SK-N-SH (cell line): ENCODE measurements around the gene WDR93. TPM values are rescaled to one million over a fixed set of nuclear protein-coding genes. Genes with fewer than 3 reads are reported as not detected.

Experiments
- CTCF ChIA-PET: fragments of 300-600, 350-600 bp; formaldehyde crosslinking; extraction: SDS; loops from one replicate; lab custom pipeline; 2021; lab: Yijun Ruan, JAX
- POLR2A ChIA-PET: fragments of 350-600 bp; sonication (Branson Sonifier 250); formaldehyde crosslinking; extraction: SDS; loops from one replicate; lab custom pipeline; 2020; ENCODE audit warnings: antibody characterized with exemption, inconsistent platforms; lab: Yijun Ruan, JAX
- DNase-seq: peaks from one replicate; pipeline ENCODE4 v3.0.0; 2012
- H2AFZ ChIP-seq: fragments of 200-600 bp; sonication (generic); 2 replicates; pipeline ENCODE4 v1.8.1; 2016; ENCODE audit warnings: antibody characterized with exemption, mild to moderate bottlenecking, low read depth
- H3F3A ChIP-seq: fragments of 200-600 bp; sonication (generic); replicated peaks from 2 replicates; pipeline ENCODE3; 2016; ENCODE audit warnings: antibody characterized with exemption, mild to moderate bottlenecking; ENCODE audit not compliant: insufficient read depth
- H3K27ac ChIP-seq, 2 experiments: fragments of 200-500 bp in 1 of 2; fragments of 200-600 bp in 1 of 2; sonication (Bioruptor generic) in 1 of 2; sonication (generic), shearing (Covaris generic) in 1 of 2; 2 replicates each; pipeline versions ENCODE4 v1.5.1 to v1.6.1; 2014 to 2016; ENCODE audit warnings: low read depth in 2 of 2, inconsistent platforms in 1 of 2, low read length in 1 of 2, mild to moderate bottlenecking in 1 of 2, mixed read lengths in 1 of 2
- H3K27me3 ChIP-seq: fragments of 200-600 bp; sonication (generic), shearing (Covaris generic); 2 replicates; pipeline ENCODE4 v1.6.1; 2016; ENCODE audit warnings: mixed run types; ENCODE audit not compliant: insufficient read depth
- H3K36me3 ChIP-seq, 2 experiments: fragments of 200-500 bp in 1 of 2; fragments of 200-600 bp in 1 of 2; sonication (Bioruptor generic) in 1 of 2; sonication (generic) in 1 of 2; replicated peaks in 1 of 2; 2 replicates each; pipeline versions ENCODE3 to v1.5.1; 2014 to 2016; ENCODE audit warnings: low read length in 1 of 2, mild to moderate bottlenecking in 1 of 2; ENCODE audit not compliant: insufficient read depth in 2 of 2, control insufficient read depth in 1 of 2
- H3K4me1 ChIP-seq, 2 experiments: fragments of 200-500 bp in 1 of 2; fragments of 200-600 bp in 1 of 2; sonication (Bioruptor generic) in 1 of 2; sonication (generic), shearing (Covaris generic) in 1 of 2; 2 replicates each; pipeline versions ENCODE4 v1.5.1 to v1.6.1; 2014 to 2016; ENCODE audit warnings: low read depth in 1 of 2, low read length in 1 of 2, mixed run types in 1 of 2; ENCODE audit not compliant: insufficient read depth in 2 of 2, control insufficient read depth in 1 of 2
- H3K4me2 ChIP-seq: fragments of 200-600 bp; sonication (generic), shearing (Covaris generic); 2 replicates; pipeline ENCODE4 v1.6.1; 2017; ENCODE audit warnings: mixed run types
- H3K4me3 ChIP-seq, 2 experiments: fragments of 200-500 bp in 1 of 2; fragments of 200-600 bp in 1 of 2; sonication (Bioruptor generic) in 1 of 2; sonication (generic), shearing (Covaris generic) in 1 of 2; 2 replicates each; pipeline versions ENCODE4 v1.5.1 to v1.8.1; 2014 to 2016; ENCODE audit warnings: low read depth in 2 of 2, inconsistent platforms in 1 of 2, low read length in 1 of 2, mild to moderate bottlenecking in 1 of 2, mixed read lengths in 1 of 2, moderate library complexity in 1 of 2
- H3K79me2 ChIP-seq: fragments of 200-600 bp; sonication (generic); 2 replicates; pipeline ENCODE4 v1.8.1; 2017; ENCODE audit warnings: mild to moderate bottlenecking; ENCODE audit not compliant: insufficient read depth
- H3K9ac ChIP-seq: fragments of 200-600 bp; sonication (generic); 2 replicates; pipeline ENCODE4 v1.6.1; 2017; ENCODE audit warnings: mixed run types
- H3K9me2 ChIP-seq: fragments of 200-600 bp; sonication (generic); 2 replicates; pipeline ENCODE4 v1.6.1; 2017; ENCODE audit warnings: mixed run types
- H3K9me3 ChIP-seq: fragments of 200-600 bp; sonication (generic); 2 replicates; pipeline ENCODE4 v1.6.1; 2017; ENCODE audit warnings: mixed run types, mild to moderate bottlenecking, moderate library complexity
- H4K20me1 ChIP-seq: fragments of 200-600 bp; sonication (generic); 2 replicates; pipeline ENCODE4 v1.6.1; 2017; ENCODE audit warnings: mild to moderate bottlenecking, mixed run types; ENCODE audit not compliant: insufficient read depth
- EP300 ChIP-seq, 2 experiments: IDR thresholded peaks; 2 replicates each; pipeline versions ENCODE4 v1.4.0 to v1.6.1; 2012; ENCODE audit warnings: borderline replicate concordance in 1 of 2, low read depth in 1 of 2, low read length in 1 of 2
- EZH2phosphoT487 ChIP-seq: fragments of 200-600 bp; sonication (generic); IDR thresholded peaks from 2 replicates; pipeline ENCODE4 v1.6.1; 2017; ENCODE audit warnings: low read depth, mixed run types, mild to moderate bottlenecking, antibody characterized with exemption, moderate library complexity, borderline replicate concordance
- FOSL2 ChIP-seq: IDR thresholded peaks from 2 replicates; pipeline ENCODE4 v1.4.0; 2012; ENCODE audit warnings: low read depth, mild to moderate bottlenecking, moderate library complexity, borderline replicate concordance
- GATA2 ChIP-seq: sonication (generic); formaldehyde crosslinking; IDR thresholded peaks from 2 replicates; pipeline ENCODE4 v1.5.0; 2020; ENCODE audit warnings: mild to moderate bottlenecking, missing genetic modification reagents
- MEF2A ChIP-seq: IDR thresholded peaks from 2 replicates; pipeline ENCODE4 v1.4.0; 2012; ENCODE audit warnings: low read depth, borderline replicate concordance
- POLR2AphosphoS5 ChIP-seq: IDR thresholded peaks from 2 replicates; pipeline ENCODE4 v1.6.1; 2012; ENCODE audit warnings: low read depth, low read length
- RFX5 ChIP-seq: IDR thresholded peaks from 2 replicates; pipeline ENCODE4 v1.6.1; 2012; ENCODE audit warnings: mild to moderate bottlenecking, improper control_type of control experiment, low read length
- RXRA ChIP-seq: IDR thresholded peaks from 2 replicates; pipeline ENCODE4 v1.4.0; 2012; ENCODE audit warnings: low read depth, mild to moderate bottlenecking, borderline replicate concordance
- SIN3A ChIP-seq: IDR thresholded peaks from 2 replicates; pipeline ENCODE4 v1.6.1; 2012; ENCODE audit warnings: low read depth, mild to moderate bottlenecking, low read length, moderate library complexity, borderline replicate concordance
- TAF1 ChIP-seq: IDR thresholded peaks from 2 replicates; pipeline ENCODE4 v1.6.1; 2012; ENCODE audit warnings: low read depth, mild to moderate bottlenecking, low read length, moderate library complexity, borderline replicate concordance
- TCF12 ChIP-seq: IDR thresholded peaks from 2 replicates; pipeline ENCODE4 v1.4.0; 2012
- YY1 ChIP-seq: IDR thresholded peaks from 2 replicates; pipeline ENCODE4 v1.4.0; 2012; ENCODE audit warnings: low read depth, mild to moderate bottlenecking
- WGBS: methylation state at CpG from one replicate; pipeline ENCODE4 v1.1.6; 2017; ENCODE audit warnings: low lambda C conversion rate; 5-methylcytosine and 5-hydroxymethylcytosine counted together
- polyA plus RNA-seq, 3 experiments: library from polyadenylated mRNA; depleted of rRNA; stranded (reverse); fragments of >200 nt; gene quantifications; 2 replicates each; pipeline ENCODE4 v1.2.3, GENCODE V29; 2012
- TF ChIP-seq, protein P1 (sequence below): IDR thresholded peaks from 2 replicates; pipeline ENCODE4; 2012
- TF ChIP-seq, protein P2 (sequence below): fragments of 200-600 bp; sonication (generic); IDR thresholded peaks from 2 replicates; pipeline ENCODE4 v1.6.1; 2017; ENCODE audit warnings: antibody characterized with exemption, mild to moderate bottlenecking, moderate library complexity
- TF ChIP-seq, protein P3 (sequence below): IDR thresholded peaks from 2 replicates; pipeline ENCODE4 v1.4.0; 2012; ENCODE audit warnings: low read depth, borderline replicate concordance
- TF ChIP-seq, protein P4 (sequence below): IDR thresholded peaks from 2 replicates; pipeline ENCODE4 v1.4.0; 2012; ENCODE audit warnings: low read depth

WDR93 gene
- polyA plus RNA-seq, 1 of the 3 experiments (the other 2 are of a cell fraction), result 0.35 TPM

GRCh38 chr15:89677381-89677780 is 13.2 kb upstream of the WDR93 start:
- 83% methylated on average over 1 of the region's 1 CpG for WGBS
- ChIA-PET POLR2A (no interaction called here), CTCF (interaction anchor here (1.1 kb wide), 1 partner anchor 13 kb away, joined by 3 read pairs; no protein-coding TSS in a partner anchor)
- no peak overlapping the region for H3K4me2 ChIP-seq
- no peaks in the 10 kb centered on the region for H4K20me1 ChIP-seq
- no peak overlapping the region for H3K4me3 ChIP-seq
- H3K9me2 ChIP-seq, result no peaks in the 10 kb centered on the region
- H3K79me2 ChIP-seq, result no peaks in the 10 kb centered on the region
- no peak overlapping the region for H3K27ac ChIP-seq
- peaks cover 5 to 16% of the 10 kb centered on the region in 2 experiments; a peak in 2 of 4 replicates for H3K4me1 ChIP-seq
- H3K36me3 ChIP-seq, result no peaks in the 10 kb centered on the region
- H3K27me3 ChIP-seq, result no peaks in the 10 kb centered on the region
- peaks cover 9% of the 10 kb centered on the region for H3F3A ChIP-seq
- no peak overlapping the region for H3K9ac ChIP-seq
- TF ChIP-seq, protein P1, sequence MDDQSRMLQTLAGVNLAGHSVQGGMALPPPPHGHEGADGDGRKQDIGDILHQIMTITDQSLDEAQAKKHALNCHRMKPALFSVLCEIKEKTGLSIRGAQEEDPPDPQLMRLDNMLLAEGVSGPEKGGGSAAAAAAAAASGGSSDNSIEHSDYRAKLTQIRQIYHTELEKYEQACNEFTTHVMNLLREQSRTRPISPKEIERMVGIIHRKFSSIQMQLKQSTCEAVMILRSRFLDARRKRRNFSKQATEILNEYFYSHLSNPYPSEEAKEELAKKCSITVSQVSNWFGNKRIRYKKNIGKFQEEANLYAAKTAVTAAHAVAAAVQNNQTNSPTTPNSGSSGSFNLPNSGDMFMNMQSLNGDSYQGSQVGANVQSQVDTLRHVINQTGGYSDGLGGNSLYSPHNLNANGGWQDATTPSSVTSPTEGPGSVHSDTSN, result no peak
- TF ChIP-seq GATA2 (no peak), SIN3A (no peak), TCF12 (no peak), POLR2AphosphoS5 (no peak), TAF1 (no peak)
- TF ChIP-seq, protein P2, sequence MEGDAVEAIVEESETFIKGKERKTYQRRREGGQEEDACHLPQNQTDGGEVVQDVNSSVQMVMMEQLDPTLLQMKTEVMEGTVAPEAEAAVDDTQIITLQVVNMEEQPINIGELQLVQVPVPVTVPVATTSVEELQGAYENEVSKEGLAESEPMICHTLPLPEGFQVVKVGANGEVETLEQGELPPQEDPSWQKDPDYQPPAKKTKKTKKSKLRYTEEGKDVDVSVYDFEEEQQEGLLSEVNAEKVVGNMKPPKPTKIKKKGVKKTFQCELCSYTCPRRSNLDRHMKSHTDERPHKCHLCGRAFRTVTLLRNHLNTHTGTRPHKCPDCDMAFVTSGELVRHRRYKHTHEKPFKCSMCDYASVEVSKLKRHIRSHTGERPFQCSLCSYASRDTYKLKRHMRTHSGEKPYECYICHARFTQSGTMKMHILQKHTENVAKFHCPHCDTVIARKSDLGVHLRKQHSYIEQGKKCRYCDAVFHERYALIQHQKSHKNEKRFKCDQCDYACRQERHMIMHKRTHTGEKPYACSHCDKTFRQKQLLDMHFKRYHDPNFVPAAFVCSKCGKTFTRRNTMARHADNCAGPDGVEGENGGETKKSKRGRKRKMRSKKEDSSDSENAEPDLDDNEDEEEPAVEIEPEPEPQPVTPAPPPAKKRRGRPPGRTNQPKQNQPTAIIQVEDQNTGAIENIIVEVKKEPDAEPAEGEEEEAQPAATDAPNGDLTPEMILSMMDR, result no peak
- TF ChIP-seq, protein P3, sequence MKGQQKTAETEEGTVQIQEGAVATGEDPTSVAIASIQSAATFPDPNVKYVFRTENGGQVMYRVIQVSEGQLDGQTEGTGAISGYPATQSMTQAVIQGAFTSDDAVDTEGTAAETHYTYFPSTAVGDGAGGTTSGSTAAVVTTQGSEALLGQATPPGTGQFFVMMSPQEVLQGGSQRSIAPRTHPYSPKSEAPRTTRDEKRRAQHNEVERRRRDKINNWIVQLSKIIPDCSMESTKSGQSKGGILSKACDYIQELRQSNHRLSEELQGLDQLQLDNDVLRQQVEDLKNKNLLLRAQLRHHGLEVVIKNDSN, result no peak
- H2AFZ ChIP-seq, result no peak overlapping the region
- DNase-seq, result no peak
- no peaks in the 10 kb centered on the region for H3K9me3 ChIP-seq

GRCh38 chr15:89679212-89679611 is 11.4 kb upstream of the WDR93 start, which contains the start of gene PLIN1:
TSS of gene PLIN1 (minus strand) at chr15:89679367. CDS start at chr15:89677489, 1,878 bp downstream.
- Histone ChIP-seq H2AFZ (no peak within 1 kb of the TSS), H3K27me3 (no peaks in the 10 kb centered on the region), H3K4me3 (no peak within 1 kb of the TSS), H4K20me1 (no peaks in the 10 kb centered on the region), H3K4me2 (no peak within 1 kb of the TSS)
- TF ChIP-seq, protein P4, sequence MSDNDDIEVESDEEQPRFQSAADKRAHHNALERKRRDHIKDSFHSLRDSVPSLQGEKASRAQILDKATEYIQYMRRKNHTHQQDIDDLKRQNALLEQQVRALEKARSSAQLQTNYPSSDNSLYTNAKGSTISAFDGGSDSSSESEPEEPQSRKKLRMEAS, result no peak
- TF ChIP-seq EZH2phosphoT487, result no peak
- no peak for TF ChIP-seq RFX5
- TF ChIP-seq GATA2, result no peak
- TF ChIP-seq TAF1, result no peak
- TF ChIP-seq, protein P2, result no peak
- no peak for TF ChIP-seq SIN3A
- TF ChIP-seq, protein P3, result no peak
- TF ChIP-seq EP300 (IDR thresholded peaks at IDR 0.05; ENCODE audit: borderline replicate concordance in 1 of 2, low read depth in 1 of 2, low read length in 1 of 2), result no peak
- TF ChIP-seq FOSL2, result no peak
- TF ChIP-seq RXRA, result no peak
- no peak for TF ChIP-seq MEF2A
- no peak for TF ChIP-seq YY1
- TF ChIP-seq TCF12, result no peak
- TF ChIP-seq, protein P1, result no peak
- TF ChIP-seq, all 33 proteins: peak for 0
- DNase-seq, result no peak
- 100% methylated on average over 2 of the region's 2 CpGs for WGBS
- H3F3A ChIP-seq, result peaks cover 9% of the 10 kb centered on the region
- H3K4me1 ChIP-seq, result peaks cover 0 to 5% of the 10 kb centered on the region in 2 experiments; a peak in 2 of 4 replicates
- H3K9ac ChIP-seq, result no peak within 1 kb of the TSS
- no peaks in the 10 kb centered on the region for H3K9me2 ChIP-seq
- H3K79me2 ChIP-seq, result no peaks in the 10 kb centered on the region
- no peaks in the 10 kb centered on the region for H3K9me3 ChIP-seq
- H3K36me3 ChIP-seq, result peaks cover 7 to 12% of the 10 kb centered on the region in 2 experiments
- no peak within 1 kb of the TSS for H3K27ac ChIP-seq
- CTCF ChIA-PET, result interaction anchor here (1.8 kb wide), 1 partner anchor 33 kb away, joined by 5 read pairs; no protein-coding TSS in a partner anchor
- POLR2A ChIA-PET, result no interaction called here
